HCT116 (cell line): Measurements from ENCODE around the gene SYCP2. TPM values are rescaled to one million over a fixed set of nuclear protein-coding genes. Genes with fewer than 3 reads are reported as not detected.

Source experiments
- ATAC-seq: fragments of 200-7000 bp; cut with Tn5 transposase; 2 replicates; pipeline ENCODE4 v1.9.1; 2020; ENCODE audit warnings: mild to moderate bottlenecking, moderate library complexity
- BruUV-seq: library from RNA; stranded (reverse); fragments of 400-500 nt; replicated peaks from 2 replicates; lab custom pipeline; 2021; lab: Mats Ljungman, UMichigan
- CTCF ChIA-PET: fragments of 300-600 bp; sonication (Branson Sonifier 250); formaldehyde crosslinking; loops from one replicate; lab custom pipeline; 2021; ENCODE audit warnings: antibody characterized with exemption; lab: Charles Lee
- POLR2A ChIA-PET: fragments of 300-600, 350-600 bp; sonication (Branson Sonifier 250); formaldehyde crosslinking; loops from one replicate; lab custom pipeline; 2021; ENCODE audit warnings: antibody characterized with exemption; lab: Charles Lee
- RAD21 ChIA-PET, 2 experiments: fragments of 300-600 bp; sonication (Branson Sonifier 250); formaldehyde crosslinking; loops; one replicate each; lab custom pipeline; 2023; ENCODE audit warnings: low total read pairs in 2 of 2; ENCODE audit not compliant: uncharacterized antibody in 2 of 2, unreplicated experiment in 2 of 2, low non-redundant PET in 1 of 2; lab: Charles Lee
- DNase-seq: peaks from one replicate; pipeline ENCODE4 v3.0.0-alpha.2; 2010; ENCODE audit warnings: low read depth, low spot score
- H2AFZ ChIP-seq: fragments of 200-600 bp; shearing (Covaris generic), sonication (generic); 2 replicates; pipeline ENCODE4 v1.6.1; 2017; ENCODE audit warnings: low read depth, mixed run types, mixed read lengths, antibody characterized with exemption, low read length; ENCODE audit not compliant: poor library complexity, severe bottlenecking
- H3K27ac ChIP-seq: 2 replicates; pipeline ENCODE4 v1.5.1; 2012; ENCODE audit warnings: low read depth, low read length
- H3K27me3 ChIP-seq: fragments of 200-600 bp; sonication (generic); 2 replicates; pipeline ENCODE4 v1.6.1; 2016; ENCODE audit warnings: mixed run types, low read length, mixed read lengths; ENCODE audit not compliant: insufficient read depth
- H3K36me3 ChIP-seq, 2 experiments: fragments of 200-500 bp in 1 of 2; fragments of 200-600 bp in 1 of 2; sonication (Bioruptor generic) in 1 of 2; sonication (generic) in 1 of 2; 2 replicates each; pipeline versions ENCODE4 v1.5.1 to v1.6.1; 2014 to 2016; ENCODE audit warnings: low read length in 2 of 2, inconsistent platforms in 1 of 2, mixed read lengths in 1 of 2, mixed run types in 1 of 2; ENCODE audit not compliant: insufficient read depth in 2 of 2, control insufficient read depth in 1 of 2
- H3K4me1 ChIP-seq, 2 experiments: fragments of 200-600 bp in 1 of 2; sonication (generic) in 1 of 2; 2 replicates each; pipeline versions ENCODE4 v1.5.1 to v1.6.1; 2012 to 2017; ENCODE audit warnings: low read length in 2 of 2, inconsistent platforms in 1 of 2, mild to moderate bottlenecking in 1 of 2, mixed read lengths in 1 of 2, mixed run types in 1 of 2, moderate library complexity in 1 of 2; ENCODE audit not compliant: insufficient read depth in 2 of 2, control insufficient read depth in 1 of 2
- H3K4me2 ChIP-seq: fragments of 200-600 bp; sonication (generic); 2 replicates; pipeline ENCODE4 v1.6.1; 2017; ENCODE audit warnings: mixed run types, low read length, mixed read lengths
- H3K4me3 ChIP-seq, 2 experiments: fragments of 200-600 bp in 1 of 2; sonication (generic) in 1 of 2; replicated peaks in 1 of 2; 2 replicates each; pipeline ENCODE4 v1.5.1; 2011 to 2016; ENCODE audit warnings: low read length in 2 of 2, control low read depth in 1 of 2, low read depth in 1 of 2, mild to moderate bottlenecking in 1 of 2, mixed read lengths in 1 of 2, mixed run types in 1 of 2
- H3K79me2 ChIP-seq: fragments of 200-600 bp; sonication (generic); 2 replicates; pipeline ENCODE4 v1.6.1; 2017; ENCODE audit warnings: mild to moderate bottlenecking, mixed run types, low read length, moderate library complexity, mixed read lengths; ENCODE audit not compliant: insufficient read depth
- H3K9ac ChIP-seq: fragments of 200-600 bp; sonication (generic); 2 replicates; pipeline ENCODE4 v1.6.1; 2016; ENCODE audit warnings: low read length, mixed read lengths
- H3K9me2 ChIP-seq: fragments of 200-600 bp; sonication (generic), shearing (Covaris generic); 2 replicates; pipeline ENCODE4 v1.6.1; 2017; ENCODE audit warnings: mixed run types, mild to moderate bottlenecking, moderate library complexity; ENCODE audit not compliant: insufficient read depth
- H3K9me3 ChIP-seq, 2 experiments: fragments of 200-500 bp in 1 of 2; fragments of 200-600 bp in 1 of 2; sonication (Bioruptor generic) in 1 of 2; sonication (generic) in 1 of 2; 2 replicates each; pipeline ENCODE4 v1.6.1; 2014 to 2017; ENCODE audit warnings: low read length in 2 of 2, mixed read lengths in 2 of 2, inconsistent platforms in 1 of 2, low read depth in 1 of 2, mild to moderate bottlenecking in 1 of 2, mixed run types in 1 of 2, moderate library complexity in 1 of 2; ENCODE audit not compliant: control insufficient read depth in 1 of 2, insufficient read depth in 1 of 2
- H4K20me1 ChIP-seq: fragments of 200-600 bp; sonication (generic), shearing (Covaris generic); 2 replicates; pipeline ENCODE4 v1.6.1; 2017; ENCODE audit warnings: mixed run types, mild to moderate bottlenecking, moderate library complexity; ENCODE audit not compliant: insufficient read depth
- CTCF ChIP-seq, 3 experiments: fragments of 200-600 bp in 1 of 3; sonication (generic) in 1 of 3; IDR thresholded peaks in 2 of 3; conservative IDR thresholded peaks in 1 of 3; 2 replicates each; pipeline ENCODE4 v1.5.1; 2012 to 2017; ENCODE audit warnings: low read depth in 2 of 3, low read length in 2 of 3, antibody characterized with exemption in 1 of 3, borderline replicate concordance in 1 of 3, control low read depth in 1 of 3, mild to moderate bottlenecking in 1 of 3, mixed read lengths in 1 of 3, mixed run types in 1 of 3, moderate library complexity in 1 of 3; ENCODE audit not compliant: insufficient read depth in 1 of 3
- JUND ChIP-seq: IDR thresholded peaks from 2 replicates; pipeline ENCODE4 v1.6.1; 2012
- RAD21 ChIP-seq: IDR thresholded peaks from 2 replicates; pipeline ENCODE4 v1.6.1; 2012; ENCODE audit warnings: low read depth, mild to moderate bottlenecking
- REST ChIP-seq: IDR thresholded peaks from 2 replicates; pipeline ENCODE4 v1.6.1; 2012; ENCODE audit warnings: low read depth
- SRF ChIP-seq: IDR thresholded peaks from 2 replicates; pipeline ENCODE4 v1.6.1; 2012; ENCODE audit warnings: low read depth
- TCF7L2 ChIP-seq: IDR thresholded peaks from 2 replicates; pipeline ENCODE4 v1.7.0; 2011; ENCODE audit warnings: borderline replicate concordance, inconsistent platforms; ENCODE audit not compliant: insufficient read depth, insufficient read length; ENCODE audit errors: extremely low read depth
- YY1 ChIP-seq: IDR thresholded peaks from 2 replicates; pipeline ENCODE4 v1.6.1; 2011; ENCODE audit warnings: low read length, low read depth, moderate library complexity, mild to moderate bottlenecking; ENCODE audit not compliant: insufficient replicate concordance; ENCODE audit errors: extremely low read depth
- ZFX ChIP-seq: fragments of 450-650 bp; IDR thresholded peaks from 2 replicates; pipeline ENCODE4 v1.6.1; 2017
- intact Hi-C: fragments of 100-400 bp; cut with micrococcal nuclease; formaldehyde crosslinking; loops from 2 replicates; pipeline ENCODE4 v1.10.0; 2022
- total RNA-seq: library from RNA; stranded (reverse); gene quantifications from one replicate; pipeline ENCODE4 v1.2.1, GENCODE V29; 2021; ENCODE audit not compliant: unreplicated experiment
- TF ChIP-seq, protein P1 (sequence below): IDR thresholded peaks from 2 replicates; pipeline ENCODE4 v1.6.1; 2011; ENCODE audit warnings: mild to moderate bottlenecking, low read length, moderate library complexity; ENCODE audit not compliant: insufficient replicate concordance; ENCODE audit errors: extremely low read depth

The SYCP2 gene
- total RNA-seq, 1 experiment from 2014 or later: 0.59 TPM

GRCh38 chr20:59848182-59848581 is 85.3 kb downstream of the SYCP2 start:
- H4K20me1 ChIP-seq: no peaks in the 10 kb centered on the region
- H3K4me1 ChIP-seq: no peaks in the 10 kb centered on the region
- H3K9me2 ChIP-seq: no peaks in the 10 kb centered on the region
- intact Hi-C loops: no loop called here
- no peak overlapping the region for H3K4me2 ChIP-seq
- BruUV-seq: no TSS peak
- H3K27me3 ChIP-seq: peaks cover 35% of the 10 kb centered on the region
- H3K27ac ChIP-seq: no peak overlapping the region
- TF ChIP-seq JUND: no peak
- no peak for TF ChIP-seq ZFX
- no peak for TF ChIP-seq REST
- TF ChIP-seq TCF7L2: no peak
- no peak for TF ChIP-seq RAD21
- TF ChIP-seq, protein P1, sequence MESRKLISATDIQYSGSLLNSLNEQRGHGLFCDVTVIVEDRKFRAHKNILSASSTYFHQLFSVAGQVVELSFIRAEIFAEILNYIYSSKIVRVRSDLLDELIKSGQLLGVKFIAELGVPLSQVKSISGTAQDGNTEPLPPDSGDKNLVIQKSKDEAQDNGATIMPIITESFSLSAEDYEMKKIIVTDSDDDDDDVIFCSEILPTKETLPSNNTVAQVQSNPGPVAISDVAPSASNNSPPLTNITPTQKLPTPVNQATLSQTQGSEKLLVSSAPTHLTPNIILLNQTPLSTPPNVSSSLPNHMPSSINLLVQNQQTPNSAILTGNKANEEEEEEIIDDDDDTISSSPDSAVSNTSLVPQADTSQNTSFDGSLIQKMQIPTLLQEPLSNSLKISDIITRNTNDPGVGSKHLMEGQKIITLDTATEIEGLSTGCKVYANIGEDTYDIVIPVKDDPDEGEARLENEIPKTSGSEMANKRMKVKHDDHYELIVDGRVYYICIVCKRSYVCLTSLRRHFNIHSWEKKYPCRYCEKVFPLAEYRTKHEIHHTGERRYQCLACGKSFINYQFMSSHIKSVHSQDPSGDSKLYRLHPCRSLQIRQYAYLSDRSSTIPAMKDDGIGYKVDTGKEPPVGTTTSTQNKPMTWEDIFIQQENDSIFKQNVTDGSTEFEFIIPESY: no peak
- TF ChIP-seq YY1: no peak
- no peak for TF ChIP-seq SRF
- no peak for TF ChIP-seq CTCF (IDR thresholded peaks at IDR 0.05 in 2 of 3, conservative IDR thresholded peaks at IDR 0.05 in 1 of 3; ENCODE audit: borderline replicate concordance in 1 of 3, insufficient read depth in 1 of 3, low read depth in 2 of 3, low read length in 2 of 3)
- H3K9ac ChIP-seq: no peak overlapping the region
- CTCF ChIA-PET: no interaction called here
- H3K79me2 ChIP-seq: no peaks in the 10 kb centered on the region
- no peaks in the 10 kb centered on the region for H3K36me3 ChIP-seq
- H3K4me3 ChIP-seq: no peak overlapping the region
- DNase-seq: no peak
- H3K9me3 ChIP-seq: no peaks in the 10 kb centered on the region
- RAD21 ChIA-PET: no interaction called here
- no peak overlapping the region for H2AFZ ChIP-seq
- POLR2A ChIA-PET: no interaction called here
- ATAC-seq: no peak
